Stimulated activated CD4-positive, alpha-beta T cell treated with anti-CD3 and anti-CD28 coated beads, Interleukin-12 subunit alpha, Interleukin-12 subunit beta, amount 100 ng/mL, for 24 hours (primary cell): ENCODE measurements around the gene GNPNAT1.
A peak's percentile ranks its signal among the peaks of the same experiment; 100 is the strongest.

Source experiments
- DNase-seq, 2 experiments: peaks; one replicate each; pipeline ENCODE4 v3.0.0-alpha.2; 2020; ENCODE audit warnings: low read depth in 2 of 2

GNPNAT1 gene

DNA sequence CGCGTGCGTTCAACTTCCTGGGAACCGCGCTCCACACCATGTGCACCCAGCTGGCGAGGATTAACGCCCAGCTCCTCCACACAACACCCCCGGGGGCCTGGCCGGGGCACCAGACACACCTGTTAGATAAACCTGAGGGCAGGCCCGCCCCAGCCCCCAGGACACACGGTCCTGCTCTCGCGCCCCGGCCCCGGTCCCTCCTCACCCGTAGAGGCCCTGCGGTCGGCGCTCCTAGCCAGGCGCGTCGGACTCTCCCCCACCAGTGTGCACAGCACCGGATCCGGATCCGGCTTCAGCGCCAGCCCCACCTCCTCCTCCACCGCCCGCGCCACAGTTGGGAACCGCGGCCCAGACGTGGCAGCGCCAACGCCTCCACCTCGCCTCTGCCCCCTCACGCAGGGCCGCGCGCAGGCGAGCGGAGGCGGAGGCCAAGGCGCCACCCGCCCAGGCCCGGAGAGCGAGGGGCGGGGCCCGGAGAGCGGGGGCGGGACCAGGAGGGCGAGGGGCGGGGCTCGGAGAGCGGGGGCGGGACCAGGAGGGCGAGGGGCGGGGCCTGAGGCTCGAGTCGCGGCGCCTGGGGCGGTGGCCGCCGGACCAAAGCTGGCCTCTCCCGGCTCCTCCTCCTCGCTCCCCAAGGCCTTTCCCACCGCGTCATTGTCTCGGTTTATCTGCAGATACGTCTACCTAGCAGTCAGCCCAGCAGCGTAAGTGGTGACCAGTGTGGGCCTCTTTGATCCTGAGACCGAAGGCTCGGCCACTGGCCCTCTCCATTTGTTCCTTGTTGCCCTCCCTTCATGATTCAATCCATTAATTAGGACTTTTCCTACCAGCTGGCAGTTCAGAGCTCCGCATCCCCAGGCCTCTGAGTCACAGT, at the start of gene GNPNAT1:
Gene GNPNAT1 (minus strand): TSS at position 385 of the 874 bp plus-strand sequence. CDS start 6,957 bp downstream, outside the sequence.
- peak; percentile 62 to 70 for DNase-seq

GRCh38 chr14:52840877-52841276, 49.5 kb upstream of the GNPNAT1 start:
- DNase-seq, result no peak

GRCh38 chr14:52837451-52837850, 46.0 kb upstream of the GNPNAT1 start:
- DNase-seq, result no peak

DNA sequence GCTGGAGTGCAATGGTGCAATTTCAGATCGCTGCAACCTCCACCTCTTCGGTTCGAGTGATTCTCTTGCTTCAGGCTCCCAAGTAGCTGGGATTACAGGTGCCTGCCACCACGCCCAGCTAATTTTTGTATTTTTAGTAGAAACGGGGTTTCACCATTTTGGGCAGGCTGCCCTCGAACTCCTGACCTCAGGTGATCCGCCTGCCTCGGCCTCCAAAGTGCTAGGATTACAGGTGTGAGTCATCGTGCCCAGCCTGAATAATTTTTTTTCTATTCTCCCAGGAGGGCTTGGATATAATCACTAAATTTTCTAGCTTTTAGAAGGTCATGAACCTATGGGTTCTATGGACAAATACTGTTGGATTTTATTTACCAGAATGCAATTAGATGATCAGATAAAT, 44.7 kb upstream of the GNPNAT1 start:
- DNase-seq, result no peak

GRCh38 chr14:52835122-52835903, 43.9 kb upstream of the GNPNAT1 start:
- DNase-seq, result no peak

DNA sequence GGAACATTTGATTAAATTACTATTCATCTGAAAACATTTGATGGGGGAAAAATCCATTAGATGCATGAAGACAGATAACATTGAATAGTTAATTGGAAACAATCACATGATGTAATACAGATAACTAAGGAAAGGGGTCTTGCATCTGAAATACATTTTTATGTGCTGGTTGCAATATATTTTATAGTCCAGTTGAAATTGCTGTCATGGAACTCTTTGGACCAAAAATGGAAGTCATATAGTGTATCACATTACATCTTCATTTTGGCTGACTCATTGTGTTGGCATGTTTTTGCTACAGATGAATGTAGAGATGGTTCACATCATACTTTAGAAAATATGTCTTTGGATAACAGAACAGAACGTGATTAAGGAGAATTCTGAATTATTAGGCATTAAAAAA, 43.0 kb upstream of the GNPNAT1 start:
- DNase-seq, result no peak

- no peak for DNase-seq
These were observed 42.5 kb upstream of the GNPNAT1 start for GRCh38 chr14:52833891-52834290.

GRCh38 chr14:52829527-52830185, 38.2 kb upstream of the GNPNAT1 start:
- DNase-seq, result no peak

DNA sequence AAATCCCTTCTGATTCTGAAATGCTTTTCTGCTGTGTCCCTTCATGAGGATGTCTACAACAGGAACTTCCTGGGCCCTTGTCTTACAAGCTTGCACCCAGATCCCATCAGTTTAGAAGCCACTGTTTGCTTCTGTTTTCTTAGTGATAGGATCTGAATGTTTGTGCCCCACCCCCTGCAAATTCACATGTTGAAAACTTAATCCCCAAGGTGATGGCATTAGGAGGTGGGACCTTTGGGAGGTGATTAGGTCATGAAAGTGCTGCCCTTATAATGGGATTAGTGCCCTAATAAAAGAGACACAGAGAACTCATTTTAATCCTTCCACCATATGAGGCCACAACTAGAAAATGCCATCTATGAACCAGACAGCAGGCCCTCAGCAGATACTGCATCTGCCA, 36.0 kb upstream of the GNPNAT1 start:
- DNase-seq, result no peak

GRCh38 chr14:52825085-52825484, 33.7 kb upstream of the GNPNAT1 start:
- DNase-seq, result no peak

GRCh38 chr14:52824462-52824861, 33.1 kb upstream of the GNPNAT1 start:
- DNase-seq, result no peak

- DNase-seq, result no peak
These were observed 30.4 kb upstream of the GNPNAT1 start for GRCh38 chr14:52821805-52822250.

DNA sequence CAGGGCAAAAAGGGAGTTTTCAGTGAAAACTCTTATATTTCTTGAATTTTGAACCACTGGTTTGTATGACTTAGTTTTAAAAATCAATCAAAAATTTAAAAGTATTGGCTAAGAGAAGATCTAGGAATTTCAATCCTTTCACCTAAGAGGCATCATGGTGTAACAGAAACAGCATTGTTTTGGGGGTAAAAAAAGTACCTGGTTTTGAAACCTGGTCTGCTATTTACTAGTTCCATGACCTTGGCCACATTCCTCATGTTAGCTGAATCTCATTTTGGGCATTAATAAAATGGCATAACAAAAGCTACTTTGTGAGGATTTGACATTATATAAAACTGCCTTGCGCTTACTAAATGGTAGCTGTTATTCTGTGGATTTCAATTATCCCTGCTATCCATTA, 16.7 kb upstream of the GNPNAT1 start:
- DNase-seq, result no peak

- DNase-seq, result no peak
These were observed 14.7 kb upstream of the GNPNAT1 start for GRCh38 chr14:52806115-52806514.

DNA sequence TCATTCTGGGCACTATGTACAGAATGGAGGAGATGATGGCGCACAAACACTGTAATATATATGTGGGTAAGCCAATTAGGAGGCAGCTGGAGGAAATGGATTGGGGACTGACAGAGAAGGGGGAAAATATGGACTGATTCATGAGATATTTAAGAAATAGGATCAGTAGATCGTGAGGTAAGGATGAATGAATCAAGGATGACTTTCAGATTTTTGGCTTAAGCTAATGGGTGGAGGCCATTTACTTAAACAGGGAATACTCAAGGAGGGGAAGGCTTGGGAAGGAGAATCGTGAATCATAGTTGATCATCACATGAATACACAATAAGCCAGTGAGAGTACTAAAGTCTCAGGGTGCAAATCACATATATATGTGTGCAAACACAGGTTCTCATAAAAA, 11.2 kb upstream of the GNPNAT1 start:
- no peak for DNase-seq

DNA sequence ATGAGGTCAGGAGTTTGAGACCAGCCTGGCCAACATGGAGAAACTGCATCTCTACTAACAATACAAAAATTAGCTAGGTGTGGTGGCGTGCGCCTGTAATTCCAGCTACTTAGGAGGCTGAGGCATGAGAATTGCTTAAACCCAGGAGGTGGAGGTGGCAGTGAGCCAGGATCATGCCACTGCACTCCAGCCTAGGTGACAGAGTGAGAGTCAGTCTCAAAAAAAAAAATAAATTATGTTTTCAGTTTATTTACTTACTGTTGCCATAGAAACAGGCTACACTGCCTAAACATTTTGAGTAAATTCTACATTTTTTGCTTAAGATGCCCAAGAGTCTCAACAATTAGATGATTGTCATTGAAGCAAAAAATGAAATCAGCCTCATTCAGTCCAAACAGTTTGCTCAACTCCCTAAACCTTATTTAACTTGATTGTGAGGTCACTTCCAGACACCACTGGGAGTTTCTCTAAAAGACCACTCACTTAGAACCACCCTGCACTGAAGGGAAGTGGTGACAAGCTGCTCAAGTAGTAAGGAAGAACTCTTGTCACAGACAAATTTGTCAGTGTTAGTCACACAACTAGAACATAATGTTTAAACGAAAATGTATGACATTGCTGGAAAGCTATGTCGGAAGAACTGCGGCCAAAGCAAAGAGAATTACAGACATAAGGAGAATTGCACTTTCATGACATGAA, 9.8 kb upstream of the GNPNAT1 start:
- DNase-seq, result no peak

GRCh38 chr14:52798826-52799225, 7.4 kb upstream of the GNPNAT1 start:
- DNase-seq, result no peak

DNA sequence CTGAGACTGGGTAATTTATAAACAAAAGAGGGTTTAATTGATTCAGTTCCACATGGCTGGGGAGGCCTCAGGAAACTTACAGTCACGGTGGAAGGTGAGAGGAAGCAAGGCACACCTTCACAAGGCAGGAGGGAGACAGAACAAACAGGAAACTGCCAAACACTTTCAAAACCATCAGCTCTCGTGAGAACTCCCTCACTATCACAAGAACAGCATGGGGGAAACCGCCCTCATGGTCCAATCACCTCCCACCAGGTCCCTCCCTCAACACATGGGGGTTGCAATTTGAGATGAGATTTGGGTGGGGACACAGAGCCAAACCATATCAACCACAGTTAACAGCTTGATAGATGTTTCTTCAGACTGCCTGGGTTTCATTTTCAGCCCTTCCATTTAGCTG, 6.2 kb upstream of the GNPNAT1 start:
- DNase-seq, result no peak

DNA sequence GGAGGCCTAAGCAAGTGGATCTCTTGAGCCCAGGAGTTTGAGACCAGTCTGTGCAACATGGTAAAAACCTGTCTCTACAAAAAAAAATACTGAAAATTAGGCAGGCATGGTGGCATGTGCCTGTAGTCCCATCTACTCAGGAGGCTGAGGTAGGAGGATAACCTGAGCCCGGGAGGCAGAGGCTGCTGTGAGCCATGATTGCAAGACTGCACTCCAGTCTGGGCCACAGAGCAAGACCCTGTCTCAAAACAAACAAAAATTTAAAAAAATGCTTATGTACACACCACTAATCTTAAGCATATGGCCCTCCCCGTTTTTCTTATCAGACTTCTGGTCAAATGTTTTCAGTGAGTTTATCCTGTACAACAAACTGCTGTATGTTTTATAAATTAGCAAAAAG, 1.7 kb upstream of the GNPNAT1 start:
- no peak for DNase-seq

DNA sequence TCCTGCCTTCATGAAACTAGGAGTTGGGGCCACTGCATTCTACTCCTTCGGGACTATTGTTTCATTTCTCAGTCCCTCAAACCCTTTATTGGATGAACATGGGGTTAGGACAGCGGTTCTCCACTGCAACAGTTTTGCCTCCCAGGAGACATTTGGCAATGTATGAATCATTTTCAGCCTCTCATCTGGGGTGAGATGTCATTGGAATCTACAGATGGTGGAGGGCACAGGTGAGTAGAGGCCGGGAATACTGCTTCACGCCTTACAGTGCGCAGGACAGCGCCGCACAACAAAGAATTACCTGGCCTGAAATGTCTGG, 649 bp upstream of the GNPNAT1 start:
- no peak for DNase-seq

DNA sequence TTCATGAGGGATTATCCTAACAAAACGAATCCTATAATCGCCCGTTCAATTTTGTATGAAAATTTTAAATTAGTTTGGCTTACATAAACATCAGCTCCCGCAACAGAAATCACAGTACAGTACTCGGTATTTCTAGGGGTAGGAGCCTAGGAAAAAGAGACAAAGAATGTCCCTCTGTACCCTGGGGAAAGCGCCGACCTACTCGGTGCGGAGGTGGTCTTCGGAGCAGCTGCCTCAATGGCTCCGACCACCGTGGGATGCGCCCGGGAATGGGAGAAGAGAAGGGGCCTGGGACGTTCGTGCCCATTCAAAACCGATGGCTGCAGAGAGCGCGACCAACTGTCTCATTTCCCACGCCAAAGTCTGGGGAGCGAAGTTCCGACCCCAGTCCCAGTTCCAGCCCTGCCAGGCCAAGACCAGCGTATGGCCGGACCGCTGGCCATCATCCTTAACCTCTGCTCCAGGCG, 618 bp downstream of the GNPNAT1 start:
- no peak for DNase-seq
